Stomach (tissue), 9 donors: ENCODE data around the gene FAM227B. TPM values are rescaled to one million over a fixed set of nuclear protein-coding genes. Genes with fewer than 3 reads are reported as not detected.

ENCODE experiments used
- DNase-seq, 2 donors: peaks; one replicate each; pipeline versions ENCODE4 v3.0.0 to v3.0.0-alpha.2; 2013 to 2019
- H3K27ac ChIP-seq, 5 donors: fragments of 200-600 bp in 4 of 5; sonication (generic) in 4 of 5; one replicate each; pipeline ENCODE4 v1.5.1; 2013 to 2019; ENCODE audit warnings: mild to moderate bottlenecking in 1 of 5, moderate library complexity in 1 of 5
- H3K27me3 ChIP-seq, 3 donors: fragments of 200-600 bp; sonication (generic); one replicate each; pipeline ENCODE4 v1.5.1; 2017 to 2019; ENCODE audit warnings: mixed run types in 1 of 3
- H3K36me3 ChIP-seq, 4 donors: fragments of 200-600 bp; sonication (generic); 1 replicate in 3 of 4; 2 replicates in 1 of 4; pipeline ENCODE4 v1.5.1; 2016 to 2019
- H3K4me1 ChIP-seq, 4 donors: fragments of 200-600 bp; sonication (generic); one replicate each; pipeline ENCODE4 v1.5.1; 2016 to 2019
- H3K4me3 ChIP-seq, 4 donors: fragments of 200-600 bp; sonication (generic) in 3 of 4; one replicate each; pipeline ENCODE4 v1.5.1; 2016 to 2019; ENCODE audit warnings: mild to moderate bottlenecking in 1 of 4
- H3K9me3 ChIP-seq, 4 donors: fragments of 200-600 bp; sonication (generic); one replicate each; pipeline ENCODE4 v1.5.1; 2016 to 2019
- EP300 ChIP-seq: sonication (generic); formaldehyde crosslinking; IDR thresholded peaks from one replicate; pipeline ENCODE4 v1.6.1; 2017; ENCODE audit warnings: antibody characterized with exemption
- POLR2A ChIP-seq, 4 donors: fragments of 450-650 bp; IDR thresholded peaks; one replicate each; pipeline ENCODE4 v1.6.1; 2016; ENCODE audit warnings: antibody characterized with exemption in 4 of 4, control low read depth in 2 of 4, mild to moderate bottlenecking in 1 of 4, moderate library complexity in 1 of 4
- POLR2AphosphoS5 ChIP-seq, 3 donors: sonication (generic); formaldehyde crosslinking; IDR thresholded peaks; one replicate each; pipeline ENCODE4 v1.6.1; 2016; ENCODE audit warnings: antibody characterized with exemption in 3 of 3
- WGBS, 5 donors: extraction: QIAGEN DNeasy Blood & Tissue Kit in 3 of 5; methylation state at CpG; one replicate each; pipeline versions ENCODE4 v1.1.5 to v1.1.7; 2013 to 2018; 5-methylcytosine and 5-hydroxymethylcytosine counted together
- intact Hi-C: fragments of 100-400 bp; cut with DNase I; formaldehyde crosslinking; loops from one replicate; pipeline ENCODE4 v1.15.1; 2023; ENCODE audit warnings: low total_unique reads
- polyA plus RNA-seq, 3 donors: library from polyadenylated mRNA; stranded (reverse); fragments of 200-250 nt; gene quantifications; one replicate each; pipeline ENCODE4 v1.2.3, GENCODE V29; 2013
- total RNA-seq, 5 donors: library from RNA; depleted of rRNA; stranded (reverse); fragments of >200 nt; gene quantifications; one replicate each; pipeline versions ENCODE4 v1.1.0 to v1.2.3, GENCODE V29; 2014 to 2016
- TF ChIP-seq, protein P1 (sequence below), 7 experiments: fragments of 450-650 bp in 4 of 7; fragments of 200-600 bp in 3 of 7; sonication (generic) in 3 of 7; IDR thresholded peaks; one replicate each; pipeline ENCODE4 v1.5.1; 2016 to 2019; ENCODE audit warnings: antibody characterized with exemption in 7 of 7, control low read depth in 2 of 7, mild to moderate bottlenecking in 1 of 7
- donor health status: healthy with polysubstance abuse.
- donor health status: Bipolar disorder and iron deficiency.
- donor health status: healthy.

The FAM227B gene
- total and polyA plus RNA-seq, 8 donors: 1.3 to 7.1 (median 2.9) TPM; not detected in 1

- no peak for TF ChIP-seq POLR2A (IDR thresholded peaks at IDR 0.05)
- TF ChIP-seq POLR2AphosphoS5 (IDR thresholded peaks at IDR 0.05): peak in 1 of 3 donors; percentile 23
- DNase-seq: peak in 1 of 2 donors; percentile 40
- Histone ChIP-seq H3K36me3 (no peaks in the 10 kb centered on the region), H3K27ac (no peak overlapping the region), H3K4me3 (no peak overlapping the region), H3K27me3 (no peaks in the 10 kb centered on the region), H3K9me3 (no peaks in the 10 kb centered on the region), H3K4me1 (peaks cover 0 to 35% (median 10%) of the 10 kb centered on the region in 4 donors)
- intact Hi-C loops: no loop called here
- 25 to 53% (median 29%) methylated on average over 2 of the region's 2 CpGs for WGBS, 5 donors
Observed at GRCh38 chr15:49468481-49468839, 152.2 kb downstream of the FAM227B start.

DNA sequence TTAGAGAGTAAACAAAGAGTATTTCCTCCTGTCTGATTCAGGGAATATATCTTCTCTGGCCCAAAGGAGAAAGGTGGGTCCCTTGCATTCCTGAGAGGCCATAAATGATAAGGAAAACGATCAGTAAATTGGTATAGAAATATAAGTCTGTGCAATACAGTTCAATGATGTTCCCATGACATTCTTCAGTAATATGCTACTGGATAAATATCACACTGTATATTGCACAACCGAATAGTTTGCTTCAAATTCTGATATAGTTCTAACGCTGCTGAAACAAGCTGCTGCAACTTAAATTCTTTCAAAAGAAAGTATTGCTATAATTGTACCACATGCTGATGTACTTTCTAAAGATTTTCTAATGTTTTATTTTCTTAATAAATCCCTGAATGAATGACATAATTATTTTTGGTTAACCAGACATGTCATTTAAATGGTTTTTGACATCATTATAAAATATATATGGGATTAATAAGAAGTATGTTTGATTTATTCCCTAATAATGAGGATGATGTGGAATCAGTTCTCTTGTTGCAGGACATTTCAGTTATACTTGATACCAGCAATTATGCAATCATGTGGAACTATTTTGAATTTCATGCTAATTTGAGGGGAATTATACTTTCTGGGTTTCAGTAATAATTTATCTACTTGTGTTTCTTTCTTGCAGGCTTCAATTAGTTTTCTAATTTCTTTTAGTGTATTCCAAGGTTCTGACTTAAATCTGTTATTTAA is 152.7 kb downstream of the FAM227B start:
- no peaks in the 10 kb centered on the region for H3K36me3 ChIP-seq
- no peaks in the 10 kb centered on the region for H3K27me3 ChIP-seq
- intact Hi-C loops: no loop called here
- no peak overlapping the region for H3K4me3 ChIP-seq
- peak overlapping the region in 1 of 5 donors; percentile 30 for H3K27ac ChIP-seq
- no peaks in the 10 kb centered on the region for H3K9me3 ChIP-seq
- 47 to 65% (median 53%) methylated on average over 3 of the region's 3 CpGs for WGBS, 5 donors
- peaks cover 0 to 35% (median 10%) of the 10 kb centered on the region in 4 donors for H3K4me1 ChIP-seq
- DNase-seq: no peak
- no peak for TF ChIP-seq POLR2A (IDR thresholded peaks at IDR 0.05)
- TF ChIP-seq EP300: no peak
- no peak for TF ChIP-seq POLR2AphosphoS5 (IDR thresholded peaks at IDR 0.05)
- TF ChIP-seq, protein P1, sequence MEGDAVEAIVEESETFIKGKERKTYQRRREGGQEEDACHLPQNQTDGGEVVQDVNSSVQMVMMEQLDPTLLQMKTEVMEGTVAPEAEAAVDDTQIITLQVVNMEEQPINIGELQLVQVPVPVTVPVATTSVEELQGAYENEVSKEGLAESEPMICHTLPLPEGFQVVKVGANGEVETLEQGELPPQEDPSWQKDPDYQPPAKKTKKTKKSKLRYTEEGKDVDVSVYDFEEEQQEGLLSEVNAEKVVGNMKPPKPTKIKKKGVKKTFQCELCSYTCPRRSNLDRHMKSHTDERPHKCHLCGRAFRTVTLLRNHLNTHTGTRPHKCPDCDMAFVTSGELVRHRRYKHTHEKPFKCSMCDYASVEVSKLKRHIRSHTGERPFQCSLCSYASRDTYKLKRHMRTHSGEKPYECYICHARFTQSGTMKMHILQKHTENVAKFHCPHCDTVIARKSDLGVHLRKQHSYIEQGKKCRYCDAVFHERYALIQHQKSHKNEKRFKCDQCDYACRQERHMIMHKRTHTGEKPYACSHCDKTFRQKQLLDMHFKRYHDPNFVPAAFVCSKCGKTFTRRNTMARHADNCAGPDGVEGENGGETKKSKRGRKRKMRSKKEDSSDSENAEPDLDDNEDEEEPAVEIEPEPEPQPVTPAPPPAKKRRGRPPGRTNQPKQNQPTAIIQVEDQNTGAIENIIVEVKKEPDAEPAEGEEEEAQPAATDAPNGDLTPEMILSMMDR (IDR thresholded peaks at IDR 0.05): no peak

DNA sequence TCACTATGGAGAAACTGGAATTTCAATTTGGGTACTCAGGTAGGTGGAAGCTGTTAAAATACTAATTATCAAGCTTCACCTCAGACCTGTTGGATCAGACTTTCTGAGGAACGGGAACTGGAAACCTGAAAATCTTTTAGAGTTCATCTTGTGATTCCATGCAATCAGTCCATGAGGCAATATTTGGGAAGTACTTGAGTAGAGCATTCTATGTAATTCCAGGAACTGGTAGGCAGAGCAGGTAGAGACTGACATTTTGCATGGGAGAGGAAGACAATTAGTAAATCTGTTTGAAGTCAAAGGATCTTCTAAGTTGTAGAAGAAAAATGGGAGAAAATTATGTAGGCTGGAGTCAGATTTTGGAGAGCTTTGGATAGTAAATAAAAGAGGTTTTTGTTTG is 154.5 kb downstream of the FAM227B start:
- no peaks in the 10 kb centered on the region for H3K36me3 ChIP-seq
- intact Hi-C loops: no loop called here
- no peak for TF ChIP-seq POLR2A (IDR thresholded peaks at IDR 0.05)
- TF ChIP-seq, protein P1 (IDR thresholded peaks at IDR 0.05): no peak
- no peak for TF ChIP-seq POLR2AphosphoS5 (IDR thresholded peaks at IDR 0.05)
- TF ChIP-seq EP300: no peak
- peak overlapping the region in 1 of 4 donors; percentile 4 for H3K4me3 ChIP-seq
- H3K27me3 ChIP-seq: no peaks in the 10 kb centered on the region
- no peaks in the 10 kb centered on the region for H3K9me3 ChIP-seq
- no peak for DNase-seq
- H3K27ac ChIP-seq: peak overlapping the region in 2 of 5 donors; percentile 30 to 58
- peaks cover 0 to 44% (median 10%) of the 10 kb centered on the region in 4 donors for H3K4me1 ChIP-seq
- 65 to 92% (median 84%) methylated on average over 1 of the region's 1 CpG for WGBS, 5 donors

GRCh38 chr15:49464522-49464921 is 156.1 kb downstream of the FAM227B start:
- H3K27ac ChIP-seq: no peak overlapping the region
- TF ChIP-seq POLR2AphosphoS5 (IDR thresholded peaks at IDR 0.05): no peak
- TF ChIP-seq, protein P1 (IDR thresholded peaks at IDR 0.05): no peak
- no peak for TF ChIP-seq EP300
- no peak overlapping the region for H3K4me3 ChIP-seq
- H3K27me3 ChIP-seq: no peaks in the 10 kb centered on the region
- 84 to 92% (median 90%) methylated on average over 3 of the region's 3 CpGs for WGBS, 5 donors
- DNase-seq: no peak
- no peaks in the 10 kb centered on the region for H3K36me3 ChIP-seq
- H3K9me3 ChIP-seq: no peaks in the 10 kb centered on the region
- peaks cover 0 to 57% (median 11%) of the 10 kb centered on the region in 4 donors for H3K4me1 ChIP-seq
- intact Hi-C loops: no loop called here
